Measurements from ENCODE around the gene EPHB2.

Gene EPHB2

GRCh38 chr1:22790232-22791008 lies 79.8 kb downstream of the EPHB2 start:
- 89% methylated on average over 11 of the region's 13 CpGs for WGBS
- Histone ChIP-seq H2BK12ac (ENCODE audit: low read length in 2 of 2) (no peak overlapping the region), H2AFZ (ENCODE audit: low read depth, low read length) (no peak overlapping the region), H3K4me3 (ENCODE audit: insufficient read depth in 1 of 2, low read depth in 1 of 2, low read length in 2 of 2) (no peak overlapping the region), H3K4me2 (ENCODE audit: low read length, poor library complexity, severe bottlenecking) (no peak overlapping the region), H2BK15ac (ENCODE audit: low read depth, poor library complexity, severe bottlenecking) (no peak overlapping the region), H3K27me3 (ENCODE audit: control insufficient read depth in 1 of 2, insufficient read depth in 1 of 2, low read length in 2 of 2) (peaks cover 0 to 29% of the 10 kb centered on the region in 2 experiments), H3K79me1 (replicated peaks; ENCODE audit: low read length, poor library complexity, severe bottlenecking) (peaks cover 46% of the 10 kb centered on the region), H4K91ac (ENCODE audit: low read length) (no peak overlapping the region), H3K36me3 (ENCODE audit: control insufficient read depth in 1 of 2, insufficient read depth in 2 of 2, low read depth in 1 of 2, low read length in 2 of 2) (peaks cover 0 to 13% of the 10 kb centered on the region in 2 experiments), H3K27ac (ENCODE audit: low read length, poor library complexity, severe bottlenecking) (peak overlapping the region; percentile 89), H3K18ac (ENCODE audit: low read depth in 1 of 2, low read length in 2 of 2) (no peak overlapping the region), H3K4ac (ENCODE audit: low read depth in 1 of 2, low read length in 2 of 2) (no peak overlapping the region), H3K14ac (ENCODE audit: low read length in 2 of 2) (no peak overlapping the region), H2BK120ac (ENCODE audit: low read depth, low read length) (no peak overlapping the region), H3K4me1 (ENCODE audit: control insufficient read depth, insufficient read depth, low read depth, low read length) (peaks cover 38% of the 10 kb centered on the region), H3K23ac (ENCODE audit: low read length in 2 of 2) (no peak overlapping the region), H3K9ac (ENCODE audit: low read length) (no peak overlapping the region), H3K9me3 (ENCODE audit: control insufficient read depth, low read length) (no peaks in the 10 kb centered on the region), H4K8ac (ENCODE audit: low read length) (no peak overlapping the region), H2AK5ac (ENCODE audit: low read length, severe bottlenecking) (peak overlapping the region; percentile 95), H2BK5ac (ENCODE audit: low read depth, low read length, poor library complexity, severe bottlenecking) (no peak overlapping the region)
- DNase-seq = no peak

- H2AFZ ChIP-seq (ENCODE audit: low read depth, low read length) = no peak overlapping the region
- no peak overlapping the region for H3K18ac ChIP-seq (ENCODE audit: low read depth in 1 of 2, low read length in 2 of 2)
- no peak for DNase-seq
- no peak overlapping the region for H3K4me2 ChIP-seq (ENCODE audit: low read length, poor library complexity, severe bottlenecking)
- H3K14ac ChIP-seq (ENCODE audit: low read length in 2 of 2) = no peak overlapping the region
- no peak overlapping the region for H3K23ac ChIP-seq (ENCODE audit: low read length in 2 of 2)
- no peak overlapping the region for H3K9ac ChIP-seq (ENCODE audit: low read length)
- H3K4me3 ChIP-seq (ENCODE audit: insufficient read depth in 1 of 2, low read depth in 1 of 2, low read length in 2 of 2) = no peak overlapping the region
- no peak overlapping the region for H2BK5ac ChIP-seq (ENCODE audit: low read depth, low read length, poor library complexity, severe bottlenecking)
- H2BK15ac ChIP-seq (ENCODE audit: low read depth, poor library complexity, severe bottlenecking) = no peak overlapping the region
- peaks cover 0 to 27% of the 10 kb centered on the region in 2 experiments for H3K27me3 ChIP-seq (ENCODE audit: control insufficient read depth in 1 of 2, insufficient read depth in 1 of 2, low read length in 2 of 2)
- peaks cover 0 to 22% of the 10 kb centered on the region in 2 experiments for H3K36me3 ChIP-seq (ENCODE audit: control insufficient read depth in 1 of 2, insufficient read depth in 2 of 2, low read depth in 1 of 2, low read length in 2 of 2)
- no peak overlapping the region for H2BK120ac ChIP-seq (ENCODE audit: low read depth, low read length)
- H2BK12ac ChIP-seq (ENCODE audit: low read length in 2 of 2) = no peak overlapping the region
- WGBS = 89% methylated on average over 6 of the region's 6 CpGs
- no peak overlapping the region for H4K8ac ChIP-seq (ENCODE audit: low read length)
- peaks cover 43% of the 10 kb centered on the region for H3K79me1 ChIP-seq (replicated peaks; ENCODE audit: low read length, poor library complexity, severe bottlenecking)
- no peak overlapping the region for H3K27ac ChIP-seq (ENCODE audit: low read length, poor library complexity, severe bottlenecking)
- no peaks in the 10 kb centered on the region for H3K9me3 ChIP-seq (ENCODE audit: control insufficient read depth, low read length)
- H3K4ac ChIP-seq (ENCODE audit: low read depth in 1 of 2, low read length in 2 of 2) = no peak overlapping the region
- H4K91ac ChIP-seq (ENCODE audit: low read length) = no peak overlapping the region
- peaks cover 38% of the 10 kb centered on the region for H3K4me1 ChIP-seq (ENCODE audit: control insufficient read depth, insufficient read depth, low read depth, low read length)
- peak overlapping the region; percentile 58 for H2AK5ac ChIP-seq (ENCODE audit: low read length, severe bottlenecking)
Measured at GRCh38 chr1:22791831-22792347, 81.2 kb downstream of the EPHB2 start.

GRCh38 chr1:22792396-22793160 lies 81.9 kb downstream of the EPHB2 start:
- Histone ChIP-seq H2AFZ (ENCODE audit: low read depth, low read length) (no peak overlapping the region), H3K23ac (ENCODE audit: low read length in 2 of 2) (no peak overlapping the region), H3K18ac (ENCODE audit: low read depth in 1 of 2, low read length in 2 of 2) (no peak overlapping the region), H2BK120ac (ENCODE audit: low read depth, low read length) (no peak overlapping the region), H3K4me2 (ENCODE audit: low read length, poor library complexity, severe bottlenecking) (no peak overlapping the region), H2BK15ac (ENCODE audit: low read depth, poor library complexity, severe bottlenecking) (no peak overlapping the region), H2BK12ac (ENCODE audit: low read length in 2 of 2) (no peak overlapping the region), H3K14ac (ENCODE audit: low read length in 2 of 2) (peak overlapping the region in 1 of 2 experiments; percentile 45), H3K4ac (ENCODE audit: low read depth in 1 of 2, low read length in 2 of 2) (no peak overlapping the region), H3K4me1 (ENCODE audit: control insufficient read depth, insufficient read depth, low read depth, low read length) (peaks cover 36% of the 10 kb centered on the region), H4K8ac (ENCODE audit: low read length) (no peak overlapping the region), H3K36me3 (ENCODE audit: control insufficient read depth in 1 of 2, insufficient read depth in 2 of 2, low read depth in 1 of 2, low read length in 2 of 2) (peaks cover 0 to 29% of the 10 kb centered on the region in 2 experiments), H3K9ac (ENCODE audit: low read length) (no peak overlapping the region), H3K9me3 (ENCODE audit: control insufficient read depth, low read length) (no peaks in the 10 kb centered on the region), H4K91ac (ENCODE audit: low read length) (no peak overlapping the region), H3K27me3 (ENCODE audit: control insufficient read depth in 1 of 2, insufficient read depth in 1 of 2, low read length in 2 of 2) (peaks cover 0 to 27% of the 10 kb centered on the region in 2 experiments), H3K27ac (ENCODE audit: low read length, poor library complexity, severe bottlenecking) (no peak overlapping the region), H2AK5ac (ENCODE audit: low read length, severe bottlenecking) (peak overlapping the region; percentile 58), H3K4me3 (ENCODE audit: insufficient read depth in 1 of 2, low read depth in 1 of 2, low read length in 2 of 2) (no peak overlapping the region), H3K79me1 (replicated peaks; ENCODE audit: low read length, poor library complexity, severe bottlenecking) (peaks cover 44% of the 10 kb centered on the region), H2BK5ac (ENCODE audit: low read depth, low read length, poor library complexity, severe bottlenecking) (no peak overlapping the region)
- DNase-seq = no peak
- 89% methylated on average over 6 of the region's 6 CpGs for WGBS

- H3K9me3 ChIP-seq (ENCODE audit: control insufficient read depth, low read length) = no peaks in the 10 kb centered on the region
- no peak overlapping the region for H2AK5ac ChIP-seq (ENCODE audit: low read length, severe bottlenecking)
- peaks cover 28% of the 10 kb centered on the region for H3K4me1 ChIP-seq (ENCODE audit: control insufficient read depth, insufficient read depth, low read depth, low read length)
- H4K91ac ChIP-seq (ENCODE audit: low read length) = no peak overlapping the region
- H3K4ac ChIP-seq (ENCODE audit: low read depth in 1 of 2, low read length in 2 of 2) = no peak overlapping the region
- no peak overlapping the region for H3K14ac ChIP-seq (ENCODE audit: low read length in 2 of 2)
- no peak overlapping the region for H3K9ac ChIP-seq (ENCODE audit: low read length)
- no peak overlapping the region for H2BK15ac ChIP-seq (ENCODE audit: low read depth, poor library complexity, severe bottlenecking)
- 100% methylated on average over 1 of the region's 3 CpGs for WGBS
- no peak overlapping the region for H2BK12ac ChIP-seq (ENCODE audit: low read length in 2 of 2)
- H4K8ac ChIP-seq (ENCODE audit: low read length) = no peak overlapping the region
- H3K4me3 ChIP-seq (ENCODE audit: insufficient read depth in 1 of 2, low read depth in 1 of 2, low read length in 2 of 2) = no peak overlapping the region
- H2AFZ ChIP-seq (ENCODE audit: low read depth, low read length) = no peak overlapping the region
- no peak for DNase-seq
- no peak overlapping the region for H3K4me2 ChIP-seq (ENCODE audit: low read length, poor library complexity, severe bottlenecking)
- H3K36me3 ChIP-seq (ENCODE audit: control insufficient read depth in 1 of 2, insufficient read depth in 2 of 2, low read depth in 1 of 2, low read length in 2 of 2) = peaks cover 0 to 39% of the 10 kb centered on the region in 2 experiments
- H2BK120ac ChIP-seq (ENCODE audit: low read depth, low read length) = no peak overlapping the region
- no peak overlapping the region for H3K27ac ChIP-seq (ENCODE audit: low read length, poor library complexity, severe bottlenecking)
- H3K23ac ChIP-seq (ENCODE audit: low read length in 2 of 2) = no peak overlapping the region
- no peak overlapping the region for H2BK5ac ChIP-seq (ENCODE audit: low read depth, low read length, poor library complexity, severe bottlenecking)
- H3K79me1 ChIP-seq (replicated peaks; ENCODE audit: low read length, poor library complexity, severe bottlenecking) = peaks cover 45% of the 10 kb centered on the region
- no peak overlapping the region for H3K18ac ChIP-seq (ENCODE audit: low read depth in 1 of 2, low read length in 2 of 2)
- H3K27me3 ChIP-seq (ENCODE audit: control insufficient read depth in 1 of 2, insufficient read depth in 1 of 2, low read length in 2 of 2) = peaks cover 0 to 30% of the 10 kb centered on the region in 2 experiments
Measured at GRCh38 chr1:22793647-22794046, 83.0 kb downstream of the EPHB2 start.

All from mesenchymal stem cell (in vitro differentiated cells and primary cell).